Measurements from ENCODE around the gene CALR. TPM values are rescaled to one million over a fixed set of nuclear protein-coding genes. Genes with fewer than 3 reads are reported as not detected.

Gene CALR
- total and polyA plus RNA-seq, 7 donors = 70.3 to 717 (median 187) TPM

DNA sequence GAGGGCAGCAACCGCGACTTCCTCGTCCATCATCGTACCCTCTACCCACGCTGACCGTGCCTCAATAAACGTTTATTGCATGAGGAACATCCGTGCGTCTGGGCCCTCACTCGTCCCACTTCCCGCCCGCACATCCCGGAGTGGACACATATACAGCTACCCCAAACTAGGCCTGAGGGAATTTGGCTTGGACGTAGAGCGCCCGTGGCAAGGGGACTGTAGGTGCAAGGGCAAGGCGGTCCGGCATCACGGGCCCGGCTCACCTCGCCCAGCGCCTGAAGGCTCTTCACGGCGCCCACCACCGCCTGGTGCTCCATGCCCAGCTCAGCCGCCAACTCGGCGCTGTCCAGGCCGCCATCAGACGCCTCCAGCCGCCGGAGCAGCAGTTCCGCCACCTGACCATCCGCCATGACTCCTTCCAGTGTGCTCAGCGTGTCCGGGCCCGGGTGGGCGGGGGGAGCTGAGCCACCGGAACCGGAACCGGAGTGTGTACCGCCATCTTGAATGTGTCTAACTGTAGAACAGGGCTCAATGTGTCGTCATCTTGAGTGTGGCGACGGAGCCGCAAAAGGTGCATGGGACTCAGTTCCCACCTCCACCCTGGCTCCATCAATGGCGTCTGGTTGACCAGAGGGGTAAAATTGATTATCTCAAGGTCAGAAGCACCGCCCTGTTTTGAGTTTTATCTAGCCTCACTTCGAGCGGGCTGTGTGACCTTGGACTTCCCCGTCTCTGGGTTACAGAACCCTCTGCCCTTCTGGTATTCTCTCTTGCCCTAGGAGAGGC is 4.9 kb upstream of the CALR start, which contains the start of gene FARSA:
Gene FARSA, minus strand, starts transcription at position 425 of the 786 bp plus-strand sequence. Its CDS starts 15 bp downstream, at position 410.
- intact Hi-C loops (cut with DNase I) = loop anchor here (5.0 kb wide), 1 partner anchor 41 kb away; the partner anchor contains the start of gene GCDH
- peak; percentile 89 to 97 (median 96) for TF ChIP-seq POLR2AphosphoS5 (IDR thresholded peaks at IDR 0.05)
- peak in 1 of 2 donors; percentile 10 for TF ChIP-seq POLR2A (IDR thresholded peaks at IDR 0.05)
- TF ChIP-seq, protein P1, sequence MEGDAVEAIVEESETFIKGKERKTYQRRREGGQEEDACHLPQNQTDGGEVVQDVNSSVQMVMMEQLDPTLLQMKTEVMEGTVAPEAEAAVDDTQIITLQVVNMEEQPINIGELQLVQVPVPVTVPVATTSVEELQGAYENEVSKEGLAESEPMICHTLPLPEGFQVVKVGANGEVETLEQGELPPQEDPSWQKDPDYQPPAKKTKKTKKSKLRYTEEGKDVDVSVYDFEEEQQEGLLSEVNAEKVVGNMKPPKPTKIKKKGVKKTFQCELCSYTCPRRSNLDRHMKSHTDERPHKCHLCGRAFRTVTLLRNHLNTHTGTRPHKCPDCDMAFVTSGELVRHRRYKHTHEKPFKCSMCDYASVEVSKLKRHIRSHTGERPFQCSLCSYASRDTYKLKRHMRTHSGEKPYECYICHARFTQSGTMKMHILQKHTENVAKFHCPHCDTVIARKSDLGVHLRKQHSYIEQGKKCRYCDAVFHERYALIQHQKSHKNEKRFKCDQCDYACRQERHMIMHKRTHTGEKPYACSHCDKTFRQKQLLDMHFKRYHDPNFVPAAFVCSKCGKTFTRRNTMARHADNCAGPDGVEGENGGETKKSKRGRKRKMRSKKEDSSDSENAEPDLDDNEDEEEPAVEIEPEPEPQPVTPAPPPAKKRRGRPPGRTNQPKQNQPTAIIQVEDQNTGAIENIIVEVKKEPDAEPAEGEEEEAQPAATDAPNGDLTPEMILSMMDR (IDR thresholded peaks at IDR 0.05) = no peak
- TF ChIP-seq EP300 (IDR thresholded peaks at IDR 0.05) = no peak
- peaks cover 6 to 24% (median 13%) of the 10 kb centered on the region in 4 donors for H3K36me3 ChIP-seq
- peaks cover 0 to 31% (median 23%) of the 10 kb centered on the region in 4 donors for H3K4me1 ChIP-seq
- peak within 1 kb of the TSS; percentile 84 to 89 (median 86) for H3K27ac ChIP-seq
- no peaks in the 10 kb centered on the region for H3K27me3 ChIP-seq
- peak within 1 kb of the TSS; percentile 95 to 97 (median 96) for H3K4me3 ChIP-seq
- peak; percentile 96 for DNase-seq
- H3K9me3 ChIP-seq = no peaks in the 10 kb centered on the region
- WGBS, 2 donors = 1 to 2% methylated on average over 51 of the region's 51 CpGs

DNA sequence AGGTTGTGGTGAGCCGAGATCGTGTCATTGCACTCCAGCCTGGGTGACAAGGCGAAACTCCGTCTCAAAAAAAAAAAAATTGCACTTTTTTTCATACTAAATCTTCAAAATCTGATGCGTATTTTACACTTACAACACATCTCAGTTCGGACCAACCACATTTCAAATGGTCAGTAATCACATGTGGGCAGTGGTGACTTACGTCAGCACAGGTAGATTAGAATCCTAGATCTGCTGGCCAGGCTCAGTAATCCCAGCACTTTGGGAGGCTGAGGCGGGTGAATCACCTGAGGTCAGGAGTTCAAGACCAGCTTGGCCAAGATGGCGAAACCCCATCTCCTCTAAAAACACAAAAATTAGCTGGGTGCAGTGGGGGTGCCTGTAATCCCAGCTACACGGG is 3.3 kb upstream of the CALR start:
- Histone ChIP-seq H3K27me3 (no peaks in the 10 kb centered on the region), H3K4me1 (peaks cover 0 to 41% (median 32%) of the 10 kb centered on the region in 4 donors), H3K36me3 (peaks cover 2 to 16% (median 7%) of the 10 kb centered on the region in 4 donors), H3K9me3 (no peaks in the 10 kb centered on the region), H3K4me3 (no peak overlapping the region), H3K27ac (no peak overlapping the region)
- intact Hi-C loops (cut with DNase I) = no loop called here
- DNase-seq = no peak
- 94 to 95% methylated on average over 10 of the region's 10 CpGs for WGBS, 2 donors
- TF ChIP-seq, protein P1 (IDR thresholded peaks at IDR 0.05) = no peak
- no peak for TF ChIP-seq POLR2AphosphoS5 (IDR thresholded peaks at IDR 0.05)
- TF ChIP-seq POLR2A (IDR thresholded peaks at IDR 0.05) = no peak
- TF ChIP-seq EP300 (IDR thresholded peaks at IDR 0.05) = no peak

DNA sequence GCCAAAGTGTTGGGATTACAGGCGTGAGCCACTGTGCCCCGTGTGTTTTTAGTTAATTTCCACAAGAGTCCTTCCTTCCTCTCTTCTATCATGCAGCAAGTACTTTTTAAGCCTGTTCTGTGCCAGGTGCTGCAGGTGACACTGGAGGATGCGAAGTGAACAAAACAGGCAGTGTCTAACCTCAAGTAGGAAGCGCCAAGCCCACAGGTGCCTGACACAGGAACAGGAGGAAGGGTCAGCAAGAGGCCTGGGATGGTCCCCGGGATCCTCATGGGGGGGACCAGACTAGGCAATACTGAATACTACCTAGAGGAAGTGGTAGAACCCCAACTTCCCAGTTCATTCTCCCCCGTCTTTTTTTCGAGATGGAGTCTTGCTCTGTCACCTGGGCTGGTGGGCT is 1.8 kb upstream of the CALR start:
- WGBS, 2 donors = 49 to 64% methylated on average over 7 of the region's 7 CpGs
- H3K36me3 ChIP-seq = peaks cover 17 to 23% (median 17%) of the 10 kb centered on the region in 4 donors
- peaks cover 0 to 54% (median 42%) of the 10 kb centered on the region in 4 donors for H3K4me1 ChIP-seq

DNA sequence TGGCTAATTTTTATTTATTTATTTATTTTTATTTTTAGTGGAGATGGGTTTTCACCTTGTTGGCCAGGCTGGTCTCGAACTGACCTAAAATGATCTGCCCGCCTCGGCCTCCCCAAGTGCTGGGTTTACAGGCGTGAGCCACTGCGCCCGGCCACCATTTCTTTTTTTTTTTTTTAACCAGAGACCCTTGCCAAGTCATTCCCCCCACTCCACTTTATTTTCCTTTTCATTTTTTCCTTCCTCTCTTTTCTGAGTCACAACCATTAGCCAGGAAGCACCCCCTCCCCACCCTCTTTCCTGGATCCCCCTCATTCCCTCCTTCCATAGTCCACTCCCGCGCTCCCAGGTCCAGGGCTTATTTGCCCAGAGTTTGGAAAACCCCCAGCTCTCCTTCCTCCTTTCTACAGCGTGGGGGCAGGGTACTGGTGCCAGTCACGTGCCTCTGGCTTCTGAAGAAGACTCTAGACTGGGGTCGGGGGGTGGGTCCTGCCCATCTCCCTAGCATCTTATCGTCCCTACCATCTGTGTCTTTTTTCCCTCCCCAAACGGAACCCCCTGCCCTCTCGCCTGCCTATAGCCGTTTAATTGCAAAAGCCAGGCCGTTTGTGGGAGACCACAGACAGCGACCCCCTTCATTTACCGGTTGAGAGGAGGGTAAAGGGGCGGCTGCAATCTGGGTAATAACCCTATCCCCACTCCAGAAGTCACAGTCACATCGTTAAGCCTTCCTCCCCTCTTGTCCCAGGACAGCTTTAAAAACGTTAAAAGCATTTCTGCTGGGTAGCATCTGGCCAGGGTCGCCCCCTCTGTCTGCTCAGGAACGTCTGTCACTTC is 1.1 kb upstream of the CALR start:
- intact Hi-C loops (cut with DNase I) = no loop called here
- peaks cover 0 to 53% (median 41%) of the 10 kb centered on the region in 4 donors for H3K4me1 ChIP-seq
- TF ChIP-seq, protein P1 (IDR thresholded peaks at IDR 0.05) = peak in 1 of 4 experiments; percentile 7
- no peak for TF ChIP-seq POLR2AphosphoS5 (IDR thresholded peaks at IDR 0.05)
- no peak for DNase-seq
- H3K27me3 ChIP-seq = no peaks in the 10 kb centered on the region
- H3K36me3 ChIP-seq = peaks cover 19 to 29% (median 22%) of the 10 kb centered on the region in 4 donors
- no peaks in the 10 kb centered on the region for H3K9me3 ChIP-seq
- peak overlapping the region; percentile 55 to 96 (median 67) for H3K27ac ChIP-seq
- WGBS, 2 donors = 16 to 24% methylated on average over 23 of the region's 23 CpGs
- H3K4me3 ChIP-seq = peak overlapping the region; percentile 33 to 100 (median 82)

More for the DNA sequence above, 1.8 kb upstream of the CALR start:
- Histone ChIP-seq H3K9me3 (no peaks in the 10 kb centered on the region), H3K27me3 (no peaks in the 10 kb centered on the region), H3K27ac (no peak overlapping the region), H3K4me3 (no peak overlapping the region)
- no peak for TF ChIP-seq POLR2A (IDR thresholded peaks at IDR 0.05)
- TF ChIP-seq, protein P1 (IDR thresholded peaks at IDR 0.05) = no peak
- no peak for TF ChIP-seq EP300 (IDR thresholded peaks at IDR 0.05)
- no peak for TF ChIP-seq POLR2AphosphoS5 (IDR thresholded peaks at IDR 0.05)
- intact Hi-C loops (cut with DNase I) = no loop called here
- DNase-seq = no peak
